PFSK-1 (cell line): Measurements from ENCODE around the gene CYP3A5.

Experiments
- FOXP2 ChIP-seq: optimal IDR thresholded peaks from 2 replicates; pipeline ENCODE3; 2011; ENCODE audit warnings: borderline replicate concordance, control low read depth, inconsistent platforms; ENCODE audit not compliant: insufficient read depth; ENCODE audit errors: extremely low read length, extremely low read depth
- POLR2AphosphoS5 ChIP-seq: IDR thresholded peaks from 2 replicates; pipeline ENCODE4 v1.6.1; 2012; ENCODE audit warnings: low read depth, mild to moderate bottlenecking, control low read depth, low read length, moderate library complexity
- SIN3A ChIP-seq: IDR thresholded peaks from 2 replicates; pipeline ENCODE4 v1.6.1; 2012; ENCODE audit warnings: mild to moderate bottlenecking, low read length, moderate library complexity, borderline replicate concordance; ENCODE audit not compliant: insufficient read depth
- TAF1 ChIP-seq: IDR thresholded peaks from 2 replicates; pipeline ENCODE4 v1.6.1; 2012; ENCODE audit warnings: low read length, control low read depth, borderline replicate concordance; ENCODE audit not compliant: insufficient read depth
- TF ChIP-seq, protein P1 (sequence below), 2 experiments: IDR thresholded peaks; 2 replicates each; pipeline versions ENCODE4 v1.6.1 to v1.8.0; 2011 to 2012; ENCODE audit warnings: low read depth in 2 of 2, low read length in 2 of 2, control low read depth in 1 of 2, inconsistent platforms in 1 of 2, mild to moderate bottlenecking in 1 of 2, moderate library complexity in 1 of 2; ENCODE audit not compliant: insufficient read depth in 1 of 2

The CYP3A5 gene

DNA sequence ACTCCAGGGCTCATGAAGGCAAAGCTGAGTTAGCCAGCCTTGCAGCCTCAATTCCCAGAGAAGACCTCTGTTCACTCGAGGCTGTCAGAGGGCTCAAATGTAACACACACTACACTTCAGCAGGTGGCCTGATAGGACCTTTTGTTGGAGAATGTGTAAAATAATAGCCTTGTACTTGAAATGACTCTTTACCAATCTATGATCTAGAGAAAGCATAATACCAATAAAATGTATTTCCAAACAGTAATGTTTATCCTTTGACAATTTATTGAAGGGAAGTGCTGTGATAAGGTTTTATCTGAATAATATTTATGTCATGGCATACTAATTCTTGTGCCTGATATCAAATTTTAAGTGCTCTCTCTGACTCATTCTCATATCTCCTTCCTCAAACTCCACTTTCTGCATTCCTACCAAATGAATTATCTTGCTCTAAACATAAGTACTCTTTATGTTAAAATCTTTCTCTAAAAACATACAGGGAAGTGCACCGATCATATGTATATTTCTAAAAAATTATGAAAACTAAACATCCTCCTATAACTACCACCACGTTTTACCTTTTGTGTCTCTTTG is 34.3 kb upstream of the CYP3A5 start:
- no peak for TF ChIP-seq SIN3A
- TF ChIP-seq FOXP2 = no peak
- TF ChIP-seq, protein P1, sequence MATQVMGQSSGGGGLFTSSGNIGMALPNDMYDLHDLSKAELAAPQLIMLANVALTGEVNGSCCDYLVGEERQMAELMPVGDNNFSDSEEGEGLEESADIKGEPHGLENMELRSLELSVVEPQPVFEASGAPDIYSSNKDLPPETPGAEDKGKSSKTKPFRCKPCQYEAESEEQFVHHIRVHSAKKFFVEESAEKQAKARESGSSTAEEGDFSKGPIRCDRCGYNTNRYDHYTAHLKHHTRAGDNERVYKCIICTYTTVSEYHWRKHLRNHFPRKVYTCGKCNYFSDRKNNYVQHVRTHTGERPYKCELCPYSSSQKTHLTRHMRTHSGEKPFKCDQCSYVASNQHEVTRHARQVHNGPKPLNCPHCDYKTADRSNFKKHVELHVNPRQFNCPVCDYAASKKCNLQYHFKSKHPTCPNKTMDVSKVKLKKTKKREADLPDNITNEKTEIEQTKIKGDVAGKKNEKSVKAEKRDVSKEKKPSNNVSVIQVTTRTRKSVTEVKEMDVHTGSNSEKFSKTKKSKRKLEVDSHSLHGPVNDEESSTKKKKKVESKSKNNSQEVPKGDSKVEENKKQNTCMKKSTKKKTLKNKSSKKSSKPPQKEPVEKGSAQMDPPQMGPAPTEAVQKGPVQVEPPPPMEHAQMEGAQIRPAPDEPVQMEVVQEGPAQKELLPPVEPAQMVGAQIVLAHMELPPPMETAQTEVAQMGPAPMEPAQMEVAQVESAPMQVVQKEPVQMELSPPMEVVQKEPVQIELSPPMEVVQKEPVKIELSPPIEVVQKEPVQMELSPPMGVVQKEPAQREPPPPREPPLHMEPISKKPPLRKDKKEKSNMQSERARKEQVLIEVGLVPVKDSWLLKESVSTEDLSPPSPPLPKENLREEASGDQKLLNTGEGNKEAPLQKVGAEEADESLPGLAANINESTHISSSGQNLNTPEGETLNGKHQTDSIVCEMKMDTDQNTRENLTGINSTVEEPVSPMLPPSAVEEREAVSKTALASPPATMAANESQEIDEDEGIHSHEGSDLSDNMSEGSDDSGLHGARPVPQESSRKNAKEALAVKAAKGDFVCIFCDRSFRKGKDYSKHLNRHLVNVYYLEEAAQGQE (IDR thresholded peaks at IDR 0.05; ENCODE audit: insufficient read depth in 1 of 2, low read depth in 2 of 2, low read length in 2 of 2) = no peak
- no peak for TF ChIP-seq POLR2AphosphoS5
- TF ChIP-seq TAF1 = no peak

DNA sequence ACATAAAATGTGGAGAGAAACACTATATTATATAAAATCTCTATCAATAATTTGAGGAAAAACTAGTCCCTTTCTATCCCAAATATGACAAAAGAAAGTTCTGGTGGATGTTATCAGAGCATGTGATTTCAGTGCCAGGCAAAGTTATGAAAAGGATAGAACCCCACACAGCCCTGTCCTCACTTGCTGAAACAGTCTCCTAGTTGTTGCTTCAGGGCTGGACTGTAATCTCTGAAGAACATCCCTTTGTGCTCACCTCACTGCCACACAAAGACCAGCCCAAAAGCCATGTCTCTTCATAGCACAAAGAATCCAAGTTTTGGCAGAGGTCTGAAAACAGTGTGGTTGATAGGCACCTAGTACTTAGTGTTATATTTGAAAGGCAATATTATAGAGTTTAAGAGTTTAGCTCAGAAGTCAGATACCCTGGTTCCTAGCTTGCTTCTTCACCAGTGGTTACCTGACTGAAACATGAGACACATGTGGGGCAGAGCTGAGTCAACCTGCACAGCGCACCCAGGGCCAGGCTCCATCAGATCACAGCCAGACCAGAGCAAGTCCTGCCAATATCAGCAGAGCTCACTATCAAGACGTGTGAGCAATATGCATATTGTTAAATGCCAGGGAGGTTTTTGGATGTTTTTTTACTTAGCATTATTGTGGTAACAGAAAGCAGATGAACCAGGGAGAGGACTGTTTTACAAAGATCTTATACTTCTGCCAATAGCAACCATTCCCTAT is 30.2 kb upstream of the CYP3A5 start:
- TF ChIP-seq TAF1 (no peak), FOXP2 (no peak), POLR2AphosphoS5 (no peak), SIN3A (no peak)
- TF ChIP-seq, protein P1 (IDR thresholded peaks at IDR 0.05; ENCODE audit: insufficient read depth in 1 of 2, low read depth in 2 of 2, low read length in 2 of 2) = no peak

DNA sequence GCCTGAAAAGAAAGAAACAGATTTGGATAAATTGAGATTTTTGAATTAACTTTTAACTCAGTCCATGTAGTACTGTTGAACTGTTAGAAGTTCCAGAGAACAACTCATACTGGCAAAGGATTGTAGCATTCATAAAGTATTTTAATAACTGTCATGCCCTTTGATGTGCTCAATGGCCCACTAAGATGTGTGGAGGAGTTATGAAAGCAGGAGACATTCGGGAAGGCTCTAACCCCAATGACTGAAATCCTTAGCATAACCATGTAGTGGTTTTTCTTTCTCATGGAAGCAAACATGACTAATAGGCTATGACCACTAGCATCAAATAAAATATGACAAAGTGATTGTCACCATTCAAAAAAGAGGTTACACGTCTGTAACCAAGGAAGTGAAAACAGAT is 29.5 kb upstream of the CYP3A5 start:
- TF ChIP-seq FOXP2 (no peak), POLR2AphosphoS5 (no peak), TAF1 (no peak), SIN3A (no peak)
- TF ChIP-seq, protein P1 (IDR thresholded peaks at IDR 0.05; ENCODE audit: insufficient read depth in 1 of 2, low read depth in 2 of 2, low read length in 2 of 2) = no peak

DNA sequence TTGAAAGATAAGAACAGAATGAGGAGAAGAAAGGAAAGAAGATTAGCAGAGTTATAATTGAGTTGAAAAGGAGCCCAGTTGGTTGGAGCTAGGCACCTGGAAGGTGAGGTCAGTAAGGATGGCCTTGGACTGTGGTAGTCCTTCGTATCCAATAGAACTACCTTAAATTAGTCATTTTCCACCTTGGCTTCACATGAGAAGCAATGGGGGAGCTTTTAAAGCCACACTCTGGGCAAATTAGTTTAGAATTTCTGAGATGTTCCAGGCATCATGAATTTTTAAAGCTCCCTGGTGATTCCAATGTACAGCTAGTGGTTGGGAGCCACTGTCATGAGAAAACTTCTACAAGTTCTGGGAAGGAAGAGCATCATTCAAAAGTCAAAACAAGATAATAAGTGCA is 27.3 kb upstream of the CYP3A5 start:
- TF ChIP-seq TAF1 = no peak
- TF ChIP-seq, protein P1 (IDR thresholded peaks at IDR 0.05; ENCODE audit: insufficient read depth in 1 of 2, low read depth in 2 of 2, low read length in 2 of 2) = no peak
- no peak for TF ChIP-seq POLR2AphosphoS5
- no peak for TF ChIP-seq SIN3A
- TF ChIP-seq FOXP2 = no peak

DNA sequence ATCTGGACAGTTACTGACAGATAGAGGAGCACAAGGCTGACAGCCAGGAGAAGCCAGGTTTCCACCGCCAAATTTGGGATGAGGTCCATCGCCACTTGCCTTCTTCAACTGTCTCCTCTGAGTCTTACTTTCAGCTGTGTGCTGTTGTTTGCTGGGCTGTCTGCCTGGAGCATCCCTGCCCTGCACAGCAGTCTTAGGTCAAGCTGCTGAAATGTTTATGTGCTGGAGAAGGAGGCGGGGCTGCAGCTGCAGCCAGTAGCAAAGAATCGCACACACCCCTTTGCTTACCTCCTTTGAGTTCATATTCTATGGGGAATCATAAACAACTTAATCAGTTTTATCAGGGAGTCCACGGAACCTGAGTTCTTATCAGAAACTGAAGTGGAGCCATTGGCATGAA is 20.1 kb upstream of the CYP3A5 start:
- TF ChIP-seq POLR2AphosphoS5 = no peak
